ENCODE data around the gene CTBP1. TPM values are rescaled to one million over a fixed set of nuclear protein-coding genes. Genes with fewer than 3 reads are reported as not detected.

The CTBP1 gene
- polyA plus RNA-seq, 4 donors = 88.6 to 144 (median 132) TPM

DNA sequence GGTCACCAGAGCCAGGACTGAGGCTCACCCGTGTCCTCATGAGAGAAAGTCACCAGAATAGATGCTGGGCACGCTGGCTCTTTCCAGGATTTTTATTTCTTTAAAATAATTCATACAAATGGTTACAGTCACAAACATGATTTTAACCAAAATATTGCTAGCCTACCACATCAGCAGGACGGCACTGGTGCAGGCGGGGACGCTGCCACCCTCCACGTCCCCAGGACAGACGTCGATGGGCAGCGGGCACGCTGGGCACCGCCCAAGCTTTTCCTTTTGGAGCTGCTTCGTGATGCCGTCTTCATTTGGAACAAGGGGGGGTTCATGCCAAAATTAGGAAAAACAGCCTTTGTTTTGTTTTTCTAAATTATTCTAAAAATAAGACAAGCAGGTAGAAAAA, 37.6 kb downstream of the CTBP1 start:
- peaks cover 0 to 25% (median 3%) of the 10 kb centered on the region in 3 donors for H3K4me1 ChIP-seq (ENCODE audit: control insufficient read depth in 3 of 3, insufficient read depth in 2 of 3, low read depth in 1 of 3, low read length in 2 of 3)
- no peak for FAIRE-seq
- DNase-seq = no peak

GRCh38 chr4:1210971-1211370, 38.0 kb downstream of the CTBP1 start:
- Histone ChIP-seq H3K27ac (ENCODE audit: low read depth in 1 of 3, low read length in 2 of 3) (peak overlapping the region in 1 of 3 donors; percentile 17), H3K36me3 (ENCODE audit: control insufficient read depth in 3 of 3, insufficient read depth in 2 of 3, low read depth in 1 of 3, low read length in 3 of 3) (peaks cover 5 to 81% (median 16%) of the 10 kb centered on the region in 3 donors), H3K4me1 (ENCODE audit: control insufficient read depth in 3 of 3, insufficient read depth in 2 of 3, low read depth in 1 of 3, low read length in 2 of 3) (peaks cover 0 to 29% (median 3%) of the 10 kb centered on the region in 3 donors), H3K4me3 (ENCODE audit: low read depth in 1 of 3, low read length in 3 of 3) (no peak overlapping the region), H3K27me3 (ENCODE audit: control insufficient read depth in 3 of 3, insufficient read depth in 3 of 3, low read length in 3 of 3) (no peaks in the 10 kb centered on the region), H3K9me3 (ENCODE audit: control insufficient read depth in 2 of 2, insufficient read depth in 1 of 2, low read depth in 1 of 2, low read length in 1 of 2) (no peaks in the 10 kb centered on the region)
- WGBS, 3 donors = 80 to 82% (median 80%) methylated on average over 10 of the region's 10 CpGs
- DNase-seq = no peak
- no peak for FAIRE-seq

More for the DNA sequence above, 37.6 kb downstream of the CTBP1 start:
- Histone ChIP-seq H3K9me3 (ENCODE audit: control insufficient read depth in 2 of 2, insufficient read depth in 1 of 2, low read depth in 1 of 2, low read length in 1 of 2) (no peaks in the 10 kb centered on the region), H3K4me3 (ENCODE audit: low read depth in 1 of 3, low read length in 3 of 3) (no peak overlapping the region), H3K27me3 (ENCODE audit: control insufficient read depth in 3 of 3, insufficient read depth in 3 of 3, low read length in 3 of 3) (no peaks in the 10 kb centered on the region), H3K27ac (ENCODE audit: low read depth in 1 of 3, low read length in 2 of 3) (peak overlapping the region in 1 of 3 donors; percentile 17), H3K36me3 (ENCODE audit: control insufficient read depth in 3 of 3, insufficient read depth in 2 of 3, low read depth in 1 of 3, low read length in 3 of 3) (peaks cover 5 to 85% (median 16%) of the 10 kb centered on the region in 3 donors)
- WGBS, 3 donors = 91 to 93% (median 93%) methylated on average over 13 of the region's 13 CpGs

DNA sequence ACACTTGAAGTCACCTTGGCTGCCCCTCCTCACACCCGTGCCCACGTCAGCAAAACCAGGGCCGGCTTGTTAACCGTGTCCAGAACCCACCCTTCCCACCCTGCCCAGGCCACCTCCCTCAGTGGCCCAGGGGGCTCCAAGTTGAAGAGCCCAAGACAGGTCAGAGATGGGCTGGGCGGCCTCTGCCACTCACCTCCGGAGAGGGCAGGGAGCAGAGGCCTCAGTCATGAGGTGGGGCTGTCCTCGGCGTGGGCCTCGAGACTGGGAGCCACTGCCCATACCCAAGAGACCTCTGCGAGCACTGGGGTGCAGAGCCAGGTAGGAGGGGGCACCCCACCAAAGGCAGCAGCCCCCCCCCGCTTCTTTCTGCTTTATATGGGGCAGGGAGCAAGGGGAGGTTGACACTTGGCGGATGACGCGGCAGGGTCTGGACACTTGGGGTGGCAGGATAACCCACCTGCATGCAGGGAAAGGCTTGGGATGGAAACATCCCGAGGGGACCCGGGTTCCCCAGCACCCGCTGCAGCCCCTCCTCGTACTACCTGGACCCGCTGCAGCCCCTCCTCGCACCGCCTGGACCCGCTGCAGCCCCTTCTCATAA, 38.6 kb downstream of the CTBP1 start:
- Histone ChIP-seq H3K36me3 (ENCODE audit: control insufficient read depth in 3 of 3, insufficient read depth in 2 of 3, low read depth in 1 of 3, low read length in 3 of 3) (peaks cover 5 to 75% (median 13%) of the 10 kb centered on the region in 3 donors), H3K27ac (ENCODE audit: low read depth in 1 of 3, low read length in 2 of 3) (peak overlapping the region in 2 of 3 donors; percentile 69 to 81), H3K9me3 (ENCODE audit: control insufficient read depth in 2 of 2, insufficient read depth in 1 of 2, low read depth in 1 of 2, low read length in 1 of 2) (no peaks in the 10 kb centered on the region), H3K4me3 (ENCODE audit: low read depth in 1 of 3, low read length in 3 of 3) (no peak overlapping the region), H3K27me3 (ENCODE audit: control insufficient read depth in 3 of 3, insufficient read depth in 3 of 3, low read length in 3 of 3) (no peaks in the 10 kb centered on the region), H3K4me1 (ENCODE audit: control insufficient read depth in 3 of 3, insufficient read depth in 2 of 3, low read depth in 1 of 3, low read length in 2 of 3) (peaks cover 0 to 36% (median 3%) of the 10 kb centered on the region in 3 donors)
- no peak for DNase-seq
- 81 to 91% (median 86%) methylated on average over 21 to 22 of the region's 22 CpGs for WGBS, 3 donors
- no peak for FAIRE-seq

DNA sequence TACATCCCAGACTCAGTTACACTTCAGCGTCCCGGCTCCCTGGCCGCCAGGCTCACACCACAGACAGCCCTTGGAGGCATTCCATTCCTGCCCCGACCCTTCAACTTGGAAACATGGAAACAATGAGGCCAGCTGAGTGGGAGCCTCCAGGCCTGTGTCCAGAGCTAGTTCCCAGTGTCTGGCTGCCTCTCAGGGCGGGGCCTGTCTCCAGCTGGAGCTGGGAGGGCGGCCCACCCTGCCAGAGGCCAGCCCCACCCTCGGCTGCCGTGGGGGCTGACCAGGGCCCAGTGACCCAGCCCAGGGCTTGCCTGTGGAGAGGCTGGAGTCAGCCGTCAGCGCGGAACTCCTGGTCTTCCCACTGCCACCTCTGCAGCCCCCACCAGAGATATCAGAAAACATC, 39.1 kb downstream of the CTBP1 start:
- peak overlapping the region in 2 of 3 donors; percentile 69 to 81 for H3K27ac ChIP-seq (ENCODE audit: low read depth in 1 of 3, low read length in 2 of 3)
- no peaks in the 10 kb centered on the region for H3K9me3 ChIP-seq (ENCODE audit: control insufficient read depth in 2 of 2, insufficient read depth in 1 of 2, low read depth in 1 of 2, low read length in 1 of 2)
- WGBS, 3 donors = 52 to 76% (median 76%) methylated on average over 8 to 11 of the region's 11 CpGs
- H3K4me3 ChIP-seq (ENCODE audit: low read depth in 1 of 3, low read length in 3 of 3) = no peak overlapping the region
- no peaks in the 10 kb centered on the region for H3K27me3 ChIP-seq (ENCODE audit: control insufficient read depth in 3 of 3, insufficient read depth in 3 of 3, low read length in 3 of 3)
- peaks cover 0 to 41% (median 3%) of the 10 kb centered on the region in 3 donors for H3K4me1 ChIP-seq (ENCODE audit: control insufficient read depth in 3 of 3, insufficient read depth in 2 of 3, low read depth in 1 of 3, low read length in 2 of 3)
- H3K36me3 ChIP-seq (ENCODE audit: control insufficient read depth in 3 of 3, insufficient read depth in 2 of 3, low read depth in 1 of 3, low read length in 3 of 3) = peaks cover 2 to 73% (median 13%) of the 10 kb centered on the region in 3 donors
- FAIRE-seq = no peak
- peak in 1 of 2 donors; percentile 39 for DNase-seq

DNA sequence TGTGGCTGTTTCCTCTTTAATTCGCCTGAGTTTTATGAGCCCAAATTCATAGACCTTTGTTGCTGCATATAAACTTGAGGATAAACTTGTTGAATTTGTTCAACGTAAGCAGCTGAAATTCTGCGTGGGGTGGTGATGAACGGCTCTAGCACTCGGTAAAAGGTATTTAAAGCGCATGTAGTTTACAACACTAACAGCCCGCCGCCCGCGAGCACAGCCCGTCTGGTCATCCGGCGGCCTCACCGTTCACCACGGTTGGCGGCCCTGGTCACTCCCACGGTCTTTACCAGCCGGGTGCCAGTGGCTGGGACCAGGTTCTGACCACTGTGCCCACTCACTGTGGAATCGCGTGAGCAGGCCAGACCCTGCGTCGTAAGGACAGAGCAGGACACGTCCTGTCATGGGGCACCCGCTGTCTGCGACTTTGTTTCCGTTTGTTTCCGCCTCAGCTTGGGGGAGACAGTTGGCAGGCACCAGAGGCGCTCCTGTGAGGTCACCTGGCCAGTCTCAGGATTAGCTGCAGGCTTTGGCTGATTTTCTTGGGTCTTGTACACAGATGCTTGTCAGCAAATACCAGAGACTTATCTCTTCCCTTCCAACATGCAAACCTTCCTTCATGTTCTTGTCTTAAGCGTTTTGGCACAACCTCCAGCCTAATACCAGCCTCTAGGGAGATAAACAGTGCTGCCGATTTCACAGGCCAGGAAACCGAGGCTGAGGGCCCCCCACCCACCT, 39.8 kb downstream of the CTBP1 start:
- Histone ChIP-seq H3K27ac (ENCODE audit: low read depth in 1 of 3, low read length in 2 of 3) (peak overlapping the region in 2 of 3 donors; percentile 69 to 81), H3K4me1 (ENCODE audit: control insufficient read depth in 3 of 3, insufficient read depth in 2 of 3, low read depth in 1 of 3, low read length in 2 of 3) (peaks cover 2 to 48% (median 8%) of the 10 kb centered on the region in 3 donors), H3K9me3 (ENCODE audit: control insufficient read depth in 2 of 2, insufficient read depth in 1 of 2, low read depth in 1 of 2, low read length in 1 of 2) (no peaks in the 10 kb centered on the region), H3K27me3 (ENCODE audit: control insufficient read depth in 3 of 3, insufficient read depth in 3 of 3, low read length in 3 of 3) (no peaks in the 10 kb centered on the region), H3K36me3 (ENCODE audit: control insufficient read depth in 3 of 3, insufficient read depth in 2 of 3, low read depth in 1 of 3, low read length in 3 of 3) (peaks cover 0 to 72% (median 11%) of the 10 kb centered on the region in 3 donors), H3K4me3 (ENCODE audit: low read depth in 1 of 3, low read length in 3 of 3) (no peak overlapping the region)
- DNase-seq (no peak), FAIRE-seq (no peak)
- 78 to 88% (median 84%) methylated on average over 31 of the region's 31 CpGs for WGBS, 3 donors

DNA sequence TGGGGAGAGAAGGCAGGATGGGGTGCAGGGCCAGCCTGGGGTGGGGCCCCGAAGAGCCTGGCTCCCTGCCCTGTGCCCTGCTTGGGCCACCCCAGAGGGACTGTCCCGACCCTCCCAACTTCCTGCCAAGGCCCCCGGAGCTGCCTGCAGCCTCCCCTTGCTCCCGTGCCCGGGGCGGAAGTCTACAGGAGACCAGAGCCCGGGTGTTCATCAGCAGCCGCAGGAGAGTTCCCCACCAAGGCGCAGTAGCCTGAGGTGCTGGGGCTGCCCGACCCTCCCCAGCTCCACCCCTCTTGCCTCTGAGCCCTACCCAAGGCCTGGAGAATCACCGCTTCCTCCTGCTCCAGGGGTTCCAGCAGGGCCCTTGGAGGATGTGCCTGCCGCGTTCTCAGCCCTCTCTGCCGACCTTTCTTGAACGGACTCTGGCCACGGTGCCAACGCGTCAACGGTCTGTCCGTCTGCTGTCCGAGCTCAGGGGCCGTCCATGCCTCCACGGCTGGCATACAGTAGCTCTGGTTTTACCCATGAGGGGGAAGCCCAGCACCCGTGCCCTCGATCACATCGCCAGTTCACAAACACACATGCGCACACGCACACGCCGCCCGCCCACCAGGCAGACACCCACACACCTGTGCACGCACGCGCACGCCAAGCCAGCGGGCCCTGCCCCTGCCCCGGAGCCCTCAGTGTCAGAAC, 40.5 kb downstream of the CTBP1 start:
- no peak for FAIRE-seq
- H3K4me1 ChIP-seq (ENCODE audit: control insufficient read depth in 3 of 3, insufficient read depth in 2 of 3, low read depth in 1 of 3, low read length in 2 of 3) = peaks cover 3 to 51% (median 8%) of the 10 kb centered on the region in 3 donors
- 44 to 61% (median 55%) methylated on average over 31 to 37 of the region's 37 CpGs for WGBS, 3 donors
- no peaks in the 10 kb centered on the region for H3K27me3 ChIP-seq (ENCODE audit: control insufficient read depth in 3 of 3, insufficient read depth in 3 of 3, low read length in 3 of 3)
- peak overlapping the region in 2 of 3 donors; percentile 69 to 81 for H3K27ac ChIP-seq (ENCODE audit: low read depth in 1 of 3, low read length in 2 of 3)
- no peak overlapping the region for H3K4me3 ChIP-seq (ENCODE audit: low read depth in 1 of 3, low read length in 3 of 3)
- no peak for DNase-seq
- no peaks in the 10 kb centered on the region for H3K9me3 ChIP-seq (ENCODE audit: control insufficient read depth in 2 of 2, insufficient read depth in 1 of 2, low read depth in 1 of 2, low read length in 1 of 2)
- peaks cover 0 to 65% (median 9%) of the 10 kb centered on the region in 3 donors for H3K36me3 ChIP-seq (ENCODE audit: control insufficient read depth in 3 of 3, insufficient read depth in 2 of 3, low read depth in 1 of 3, low read length in 3 of 3)

DNA sequence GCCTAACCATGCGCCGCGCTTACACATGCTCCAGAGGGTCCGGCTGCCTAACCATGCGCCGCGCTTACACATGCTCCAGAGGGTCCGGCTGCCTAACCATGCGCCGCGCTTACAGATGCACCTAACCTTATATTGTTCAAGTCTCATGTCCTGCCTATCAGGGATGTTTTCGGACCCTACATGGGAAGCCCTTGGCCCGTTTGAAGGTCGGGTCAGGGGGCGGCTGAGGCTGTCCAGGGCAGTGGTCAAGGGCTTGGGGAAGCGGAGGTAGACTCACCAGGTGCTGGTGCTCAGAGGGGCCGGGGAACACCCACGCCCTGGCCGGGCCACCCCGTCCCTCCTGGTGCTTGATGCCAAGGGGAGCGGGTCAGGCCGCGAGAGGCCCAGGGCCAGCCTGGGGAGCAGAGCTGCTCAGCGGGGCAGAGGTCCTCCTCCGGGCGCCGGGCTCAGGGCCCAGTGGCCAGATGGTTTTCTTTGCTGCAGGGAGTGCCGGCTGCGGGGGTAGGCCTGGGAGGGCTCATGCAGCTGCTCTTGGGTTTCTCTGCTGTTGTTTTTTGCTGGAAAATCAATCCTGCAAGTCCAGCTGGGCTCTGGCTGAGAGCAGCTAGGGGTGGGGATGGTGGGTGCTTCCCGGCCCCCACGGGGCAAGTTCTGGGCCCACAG, 41.2 kb downstream of the CTBP1 start:
- Histone ChIP-seq H3K9me3 (ENCODE audit: control insufficient read depth in 2 of 2, insufficient read depth in 1 of 2, low read depth in 1 of 2, low read length in 1 of 2) (peaks cover 0 to under 1% of the 10 kb centered on the region in 2 donors), H3K27me3 (ENCODE audit: control insufficient read depth in 3 of 3, insufficient read depth in 3 of 3, low read length in 3 of 3) (no peaks in the 10 kb centered on the region), H3K4me3 (ENCODE audit: low read depth in 1 of 3, low read length in 3 of 3) (no peak overlapping the region), H3K4me1 (ENCODE audit: control insufficient read depth in 3 of 3, insufficient read depth in 2 of 3, low read depth in 1 of 3, low read length in 2 of 3) (peaks cover 5 to 58% (median 14%) of the 10 kb centered on the region in 3 donors), H3K36me3 (ENCODE audit: control insufficient read depth in 3 of 3, insufficient read depth in 2 of 3, low read depth in 1 of 3, low read length in 3 of 3) (peaks cover 0 to 62% (median 6%) of the 10 kb centered on the region in 3 donors), H3K27ac (ENCODE audit: low read depth in 1 of 3, low read length in 2 of 3) (peak overlapping the region in 2 of 3 donors; percentile 69 to 81)
- FAIRE-seq (no peak), DNase-seq (peak in 1 of 2 donors; percentile 37)
- 46 to 60% (median 54%) methylated on average over 24 to 28 of the region's 31 CpGs for WGBS, 3 donors

- FAIRE-seq = no peak
- no peak overlapping the region for H3K27ac ChIP-seq (ENCODE audit: low read depth in 1 of 3, low read length in 2 of 3)
Measured at GRCh38 chr4:1207157-1207470, 41.8 kb downstream of the CTBP1 start.

More at GRCh38 chr4:1207157-1207470, 41.8 kb downstream of the CTBP1 start:
- H3K36me3 ChIP-seq (ENCODE audit: control insufficient read depth in 3 of 3, insufficient read depth in 2 of 3, low read depth in 1 of 3, low read length in 3 of 3) = peaks cover 0 to 62% (median 3%) of the 10 kb centered on the region in 3 donors
- H3K27me3 ChIP-seq (ENCODE audit: control insufficient read depth in 3 of 3, insufficient read depth in 3 of 3, low read length in 3 of 3) = no peaks in the 10 kb centered on the region
- DNase-seq = no peak
- peaks cover 5 to 64% (median 18%) of the 10 kb centered on the region in 3 donors for H3K4me1 ChIP-seq (ENCODE audit: control insufficient read depth in 3 of 3, insufficient read depth in 2 of 3, low read depth in 1 of 3, low read length in 2 of 3)
- H3K9me3 ChIP-seq (ENCODE audit: control insufficient read depth in 2 of 2, insufficient read depth in 1 of 2, low read depth in 1 of 2, low read length in 1 of 2) = peaks cover 0 to 3% of the 10 kb centered on the region in 2 donors
- no peak overlapping the region for H3K4me3 ChIP-seq (ENCODE audit: low read depth in 1 of 3, low read length in 3 of 3)
- 66 to 84% (median 74%) methylated on average over 9 to 12 of the region's 12 CpGs for WGBS, 3 donors

All from small intestine (tissue), 7 donors.